MG63 (cell line): ENCODE data around the gene PADI2. TPM values are rescaled to one million over a fixed set of nuclear protein-coding genes. Genes with fewer than 3 reads are reported as not detected.
"Not testable (repeated sequence)": the region's sequence is repeated elsewhere in the genome, so short reads cannot be mapped to it uniquely, and the experiment has no call there.

Experiments
- DNase-seq: peaks from one replicate; pipeline ENCODE4 v3.0.0-alpha.2; 2020
- H3K27me3 ChIP-seq: fragments of 250-450 bp; sonication (Bioruptor Pico); 2 replicates; pipeline ENCODE4 v1.5.1; 2020; ENCODE audit warnings: mild to moderate bottlenecking, moderate library complexity
- H3K36me3 ChIP-seq: fragments of 250-450 bp; sonication (Bioruptor Pico); 2 replicates; pipeline ENCODE4 v1.5.1; 2020; ENCODE audit warnings: mild to moderate bottlenecking, moderate library complexity
- H3K4me3 ChIP-seq: fragments of 250-450 bp; sonication (Bioruptor Pico); 2 replicates; pipeline ENCODE4 v1.5.1; 2020; ENCODE audit warnings: mild to moderate bottlenecking, moderate library complexity
- H3K9me3 ChIP-seq: fragments of 250-450 bp; sonication (Bioruptor Pico); 2 replicates; pipeline ENCODE4 v1.5.1; 2020; ENCODE audit warnings: mild to moderate bottlenecking, moderate library complexity
- total RNA-seq: library from RNA; depleted of rRNA; stranded (reverse); fragments of >200 nt; shearing (Covaris generic); gene quantifications from 2 replicates; pipeline ENCODE4 v1.2.3, GENCODE V29; 2014; ENCODE audit warnings: low replicate concordance

PADI2 gene
- total RNA-seq, 1 experiment from 2014 or later: not detected

DNA sequence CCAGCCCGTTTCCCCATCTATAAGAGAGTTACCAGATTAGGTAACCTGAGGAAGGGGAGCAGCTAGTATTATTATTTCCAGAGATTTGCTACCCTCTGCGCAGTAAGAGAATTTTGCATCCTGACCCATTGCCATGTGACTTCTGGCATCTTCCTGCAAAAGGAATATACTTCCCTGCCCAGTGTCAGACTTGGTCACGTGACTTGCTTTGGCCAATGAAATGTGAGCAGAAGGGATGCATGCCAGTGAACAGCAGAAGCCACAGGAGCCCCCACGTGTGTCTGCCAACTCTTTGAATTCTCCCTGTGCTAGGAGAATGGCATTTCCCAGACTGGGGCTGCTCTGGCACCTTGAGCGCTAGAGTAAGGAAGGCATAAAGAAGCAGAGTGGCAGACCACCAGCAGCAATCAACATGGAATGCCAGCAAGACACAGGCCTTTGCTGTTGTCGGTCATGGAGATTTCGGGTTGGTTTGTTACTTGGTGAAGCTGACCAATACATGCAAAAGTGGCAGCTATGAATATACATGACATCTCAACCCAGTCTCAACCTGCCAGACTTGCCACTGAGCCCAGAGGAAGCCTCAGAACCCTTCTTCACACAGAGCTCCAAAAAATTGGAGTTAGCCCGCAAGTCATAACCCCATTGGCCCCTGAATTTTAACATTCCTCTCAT, 39.0 kb downstream of the PADI2 start:
- Histone ChIP-seq H3K27me3 (no peaks in the 10 kb centered on the region), H3K4me3 (no peak overlapping the region), H3K9me3 (no peaks in the 10 kb centered on the region), H3K36me3 (no peaks in the 10 kb centered on the region)
- no peak for DNase-seq

DNA sequence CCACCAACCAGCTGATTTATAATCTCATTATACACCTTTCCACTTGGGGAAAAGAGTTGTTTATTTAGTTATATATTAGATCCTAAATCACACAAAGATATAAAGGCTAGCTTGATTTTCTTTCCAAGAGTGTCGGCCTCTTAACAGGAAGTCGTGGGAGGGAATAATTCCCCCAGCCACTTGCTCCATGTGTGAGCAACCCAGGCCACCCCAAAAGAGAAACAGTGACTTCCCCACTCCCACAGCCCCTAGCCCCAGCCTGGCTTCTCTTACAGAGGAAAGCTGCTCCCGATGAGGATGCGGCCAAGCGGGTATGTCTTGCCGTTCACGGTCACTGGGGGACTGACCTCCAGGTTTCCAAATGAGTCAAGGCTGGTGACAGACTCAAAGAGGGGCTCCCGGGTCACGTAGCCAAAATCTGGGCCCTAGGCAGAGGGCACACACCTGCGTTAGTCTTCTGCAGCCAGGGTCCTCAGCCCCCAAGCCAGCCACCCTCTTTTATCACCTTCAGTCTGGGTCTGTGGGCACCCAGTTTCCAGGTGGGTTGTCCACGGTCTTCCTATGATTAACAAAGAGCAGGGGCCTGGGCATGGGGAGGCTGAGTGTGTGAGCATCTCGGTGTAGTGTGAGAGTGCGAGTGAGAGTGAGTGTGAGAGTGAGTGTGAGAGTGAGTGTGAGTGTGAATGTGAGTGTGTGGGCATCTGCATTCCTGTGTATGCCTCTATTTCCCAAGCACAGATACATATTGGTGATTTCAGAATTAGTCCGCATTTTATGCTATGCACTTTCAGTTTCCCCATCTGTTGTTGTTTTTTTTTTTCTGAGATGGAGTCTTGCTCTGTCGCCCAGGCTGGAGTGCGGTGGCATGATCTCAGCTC, 40.0 kb downstream of the PADI2 start:
- Histone ChIP-seq H3K27me3 (no peaks in the 10 kb centered on the region), H3K9me3 (no peaks in the 10 kb centered on the region), H3K4me3 (no peak overlapping the region), H3K36me3 (no peaks in the 10 kb centered on the region)
- DNase-seq: no peak

DNA sequence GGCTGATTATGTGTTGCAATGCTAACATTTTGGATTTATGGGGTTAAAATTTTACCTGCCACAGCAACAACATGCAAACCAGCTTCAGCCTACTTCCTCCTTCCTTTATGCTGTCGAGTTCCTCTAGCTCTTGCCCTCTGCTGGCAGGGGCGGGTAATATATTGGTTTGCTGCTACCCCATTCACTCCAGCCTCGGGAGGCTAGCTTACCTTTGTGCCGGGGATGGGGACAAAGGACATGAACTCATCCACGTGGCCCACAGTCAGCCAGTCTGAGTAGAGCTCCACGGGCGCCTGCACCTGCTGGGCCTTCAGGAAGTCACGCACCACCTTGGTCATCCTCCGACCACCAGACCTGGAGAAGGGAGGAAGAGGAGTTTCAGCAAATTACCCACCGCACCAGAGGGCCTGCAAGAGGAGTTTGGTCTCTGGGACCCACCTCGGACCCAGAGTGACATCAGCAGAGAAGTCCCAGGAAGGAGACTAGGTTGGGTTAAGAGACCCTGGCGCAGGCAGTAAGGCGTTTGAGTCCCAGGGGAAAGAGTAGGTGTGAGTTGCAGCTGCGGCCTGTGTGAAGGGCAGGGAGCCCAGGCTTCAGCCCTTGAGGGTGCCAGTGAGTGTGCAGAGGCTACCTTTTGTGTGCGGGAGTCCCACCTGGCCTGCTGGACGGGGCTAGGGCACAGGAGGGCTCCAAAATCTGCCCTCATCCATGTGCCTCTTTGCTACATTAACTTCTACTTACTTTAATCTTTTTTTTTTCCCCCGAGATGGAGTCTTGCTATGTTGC, 43.6 kb downstream of the PADI2 start:
- H3K9me3 ChIP-seq: no peaks in the 10 kb centered on the region
- DNase-seq: no peak

DNA sequence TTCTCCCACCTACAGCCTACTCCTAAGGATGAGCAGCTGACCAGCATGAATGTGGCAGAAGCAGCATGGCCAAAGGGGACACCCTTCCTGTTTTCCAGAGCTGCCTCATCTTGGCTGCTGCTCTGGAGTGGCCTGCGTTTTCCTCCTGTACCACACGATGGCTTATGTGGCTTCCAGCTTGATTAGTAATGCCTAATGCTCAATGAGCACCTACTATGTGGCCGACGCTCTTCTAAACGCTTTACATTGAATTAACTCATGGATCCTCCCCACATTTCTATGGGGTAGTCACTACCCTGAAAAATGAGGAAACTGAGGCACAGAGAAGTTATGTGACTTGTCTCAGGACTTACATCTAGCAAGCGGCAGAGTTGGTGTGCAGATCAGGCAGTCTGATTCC, 47.5 kb downstream of the PADI2 start:
- H3K9me3 ChIP-seq: no peaks in the 10 kb centered on the region
- no peak overlapping the region for H3K4me3 ChIP-seq
- H3K36me3 ChIP-seq: no peaks in the 10 kb centered on the region
- DNase-seq: no peak
- no peaks in the 10 kb centered on the region for H3K27me3 ChIP-seq

More for the DNA sequence above, 43.6 kb downstream of the PADI2 start:
- H3K4me3 ChIP-seq: no peak overlapping the region
- H3K27me3 ChIP-seq: no peaks in the 10 kb centered on the region
- no peaks in the 10 kb centered on the region for H3K36me3 ChIP-seq

DNA sequence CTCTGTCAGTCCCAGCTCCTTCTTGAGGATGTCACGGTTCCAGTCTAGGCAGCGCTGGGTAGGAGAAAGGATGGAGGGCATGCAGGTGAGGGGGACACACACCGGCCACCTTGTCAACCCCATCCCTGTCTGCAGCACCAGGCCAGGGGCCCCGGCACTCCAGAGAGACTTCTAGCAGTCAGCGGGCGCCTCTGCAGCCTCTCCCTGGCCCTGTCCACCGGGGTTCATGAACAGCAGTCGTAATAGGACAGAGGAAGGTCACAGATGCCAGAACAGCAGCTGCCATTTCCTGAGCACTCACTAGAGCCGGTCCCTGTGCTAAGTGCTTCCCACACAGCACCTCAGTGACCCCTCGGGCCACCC, 49.1 kb downstream of the PADI2 start:
- Histone ChIP-seq H3K4me3 (no peak overlapping the region), H3K36me3 (no peaks in the 10 kb centered on the region), H3K27me3 (no peaks in the 10 kb centered on the region), H3K9me3 (peaks cover 2% of the 10 kb centered on the region)
- no peak for DNase-seq

DNA sequence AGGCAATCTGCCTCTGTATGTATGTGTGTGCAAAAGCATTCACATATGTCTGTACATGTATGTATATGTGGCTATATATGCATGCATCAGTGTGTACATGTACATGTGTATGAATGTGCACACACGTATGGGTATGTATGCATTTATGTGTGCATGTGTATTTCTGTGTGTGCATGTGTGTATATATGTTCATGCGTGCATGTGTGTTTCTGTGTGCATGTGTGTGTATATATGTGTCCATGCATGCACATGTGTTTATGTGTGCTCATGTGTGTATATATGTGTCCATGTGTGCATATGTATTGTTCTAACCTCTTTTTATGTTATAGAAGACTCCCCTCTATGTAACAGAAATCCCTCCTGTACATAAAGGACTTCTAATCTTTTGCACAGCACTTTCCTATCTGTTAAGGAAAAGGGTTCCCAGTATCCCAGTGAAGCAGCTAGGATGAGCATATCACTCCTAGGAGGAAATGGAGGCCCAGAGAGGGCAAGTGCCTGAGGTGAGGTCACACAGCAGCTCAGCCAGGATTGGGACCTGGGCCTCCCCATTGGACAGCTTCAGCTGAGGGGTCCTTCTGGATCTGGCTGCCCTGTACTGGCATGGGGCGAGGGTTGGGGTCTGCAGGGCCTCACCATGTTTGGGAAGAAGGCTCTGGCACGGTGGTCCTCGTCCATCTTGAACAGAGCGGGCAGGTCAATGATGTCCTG, 49.6 kb downstream of the PADI2 start:
- Histone ChIP-seq H3K4me3 (no peak overlapping the region), H3K9me3 (peaks cover 6% of the 10 kb centered on the region), H3K36me3 (no peaks in the 10 kb centered on the region), H3K27me3 (no peaks in the 10 kb centered on the region)
- DNase-seq: no peak

DNA sequence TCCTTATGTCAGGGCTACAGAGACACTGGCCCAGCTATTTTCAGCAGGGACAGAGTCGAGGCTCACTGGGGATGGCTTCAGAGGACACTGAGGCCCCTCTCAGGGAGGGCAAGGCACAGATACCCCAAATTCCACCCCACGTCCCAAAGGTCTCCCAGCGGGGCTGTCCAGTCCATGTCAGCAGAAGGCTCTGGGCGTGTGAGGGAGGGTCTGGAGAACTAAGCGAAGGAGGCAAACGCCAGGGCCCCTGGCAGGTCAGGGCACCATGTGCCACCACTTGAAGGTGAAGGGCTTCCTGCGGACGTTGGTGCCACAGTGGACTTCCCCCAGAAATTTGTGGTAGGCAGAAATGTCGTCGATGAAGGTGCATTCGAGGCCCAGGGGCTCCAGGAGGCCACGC, 50.5 kb downstream of the PADI2 start:
- Histone ChIP-seq H3K27me3 (no peaks in the 10 kb centered on the region), H3K36me3 (no peaks in the 10 kb centered on the region), H3K4me3 (no peak overlapping the region), H3K9me3 (peaks cover 6% of the 10 kb centered on the region)
- DNase-seq: no peak

DNA sequence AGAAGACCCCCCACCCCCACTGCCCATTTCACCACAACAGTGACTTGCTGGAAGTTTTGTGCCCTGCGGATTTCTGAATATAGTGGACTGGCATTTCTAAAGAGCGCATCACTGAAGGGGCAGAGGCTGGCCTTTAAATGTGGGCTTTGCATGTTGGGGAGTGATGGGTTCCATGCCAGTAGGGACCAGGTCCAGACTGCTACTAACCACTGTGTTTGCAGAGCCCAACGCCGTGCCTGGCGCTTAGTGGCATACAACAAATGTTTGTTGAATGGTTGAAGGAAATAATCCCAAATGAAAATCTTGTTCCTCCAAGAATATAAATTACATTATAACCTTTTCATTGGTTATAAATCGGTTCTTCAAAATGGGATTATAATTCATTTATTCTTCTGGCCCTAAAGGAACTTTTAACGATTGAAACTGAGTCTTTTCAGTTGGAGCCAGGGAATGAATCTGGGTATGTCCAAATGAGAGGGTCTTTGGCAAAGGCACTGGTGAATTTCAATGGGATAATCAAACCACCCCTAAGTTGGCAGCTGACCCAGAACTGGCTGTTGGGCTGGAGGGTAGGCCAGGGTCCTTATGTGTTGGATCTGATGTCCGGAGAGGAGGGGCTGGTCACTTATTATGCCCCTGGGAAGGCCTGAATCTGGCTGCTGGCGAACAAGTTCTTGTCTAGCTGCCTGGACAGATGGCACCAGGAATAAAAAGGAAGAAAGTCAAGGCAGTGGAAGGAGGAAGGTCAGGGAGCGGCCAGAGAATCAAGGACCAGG, 51.6 kb downstream of the PADI2 start:
- Histone ChIP-seq H3K27me3 (no peaks in the 10 kb centered on the region), H3K4me3 (no peak overlapping the region), H3K36me3 (no peaks in the 10 kb centered on the region), H3K9me3 (peaks cover 6% of the 10 kb centered on the region)
- DNase-seq: no peak

DNA sequence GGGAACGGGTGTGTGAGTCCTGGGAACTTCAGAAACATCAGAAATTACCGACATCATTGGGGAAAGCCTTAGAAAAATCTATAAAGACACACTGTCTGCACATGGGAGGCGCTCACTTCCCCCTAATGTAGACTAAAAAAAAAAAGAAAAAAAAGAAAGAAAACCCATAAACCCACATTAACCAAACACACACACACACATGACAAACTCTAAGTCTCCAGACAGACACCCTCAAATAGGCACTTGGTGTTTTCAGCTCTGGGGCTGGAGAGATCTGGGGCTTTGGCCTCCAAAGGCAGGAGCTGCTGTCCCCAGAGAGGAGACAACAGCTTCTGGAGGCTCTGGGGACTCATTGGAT, 52.2 kb downstream of the PADI2 start:
- H3K36me3 ChIP-seq: no peaks in the 10 kb centered on the region
- no peak overlapping the region for H3K4me3 ChIP-seq

DNA sequence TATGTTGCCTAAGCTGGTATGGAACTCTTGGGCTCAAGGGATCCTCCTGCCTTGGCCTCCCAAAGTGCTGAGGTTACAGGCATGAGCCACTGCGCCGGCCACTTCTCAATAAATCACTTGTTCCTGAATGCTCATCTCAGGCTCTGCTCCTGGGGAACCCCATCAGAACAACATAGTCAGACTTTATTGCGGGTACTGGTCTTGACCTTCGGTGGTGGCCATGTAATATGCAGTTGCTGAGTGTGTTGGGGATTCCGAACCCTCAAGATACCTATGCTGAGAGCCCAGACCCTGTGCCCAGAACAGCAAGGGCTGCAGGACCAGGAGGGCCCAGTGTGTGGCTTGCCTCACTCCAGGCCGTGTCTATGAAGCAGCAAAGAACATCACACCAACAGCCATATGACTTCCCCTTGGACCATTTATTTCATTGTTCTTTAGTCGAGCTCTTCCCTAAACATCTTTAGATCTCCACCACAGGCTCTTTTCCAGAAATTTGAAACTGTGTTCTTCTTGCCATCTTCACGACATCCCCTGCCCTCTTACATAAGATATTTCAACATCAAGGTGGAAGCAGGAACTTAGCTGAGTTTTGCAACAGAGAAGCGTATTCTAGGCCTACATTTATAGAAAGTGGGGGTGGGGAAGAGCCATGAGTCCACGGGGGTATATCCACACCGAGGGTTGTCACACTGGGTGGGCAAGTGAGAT, 52.7 kb downstream of the PADI2 start:
- no peak for DNase-seq
- Histone ChIP-seq H3K27me3 (no peaks in the 10 kb centered on the region), H3K4me3 (no peak overlapping the region), H3K36me3 (no peaks in the 10 kb centered on the region), H3K9me3 (peaks cover 6% of the 10 kb centered on the region)

More for the DNA sequence above, 52.2 kb downstream of the PADI2 start:
- H3K27me3 ChIP-seq: no peaks in the 10 kb centered on the region
- DNase-seq: no peak
- peaks cover 6% of the 10 kb centered on the region for H3K9me3 ChIP-seq

DNA sequence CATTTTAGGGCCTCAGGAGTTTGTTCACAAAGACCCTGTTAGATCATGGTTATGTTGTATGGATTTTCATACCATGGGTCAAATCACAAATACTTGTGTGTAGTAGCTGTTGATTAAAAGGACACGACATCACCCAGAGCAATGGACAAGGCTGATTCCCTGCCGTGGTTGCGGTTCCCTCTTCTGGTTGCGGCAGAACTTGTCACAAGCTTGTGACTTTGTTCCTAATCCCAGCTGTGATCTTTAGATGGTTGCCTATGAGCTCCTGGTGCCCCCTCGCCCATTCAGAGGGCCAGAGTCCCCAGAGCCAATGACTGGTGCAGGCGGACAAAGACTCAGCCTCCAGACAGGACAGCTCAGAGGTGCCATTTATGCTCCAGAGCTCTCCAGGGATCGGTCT, 53.6 kb downstream of the PADI2 start:
- no peaks in the 10 kb centered on the region for H3K36me3 ChIP-seq
- no peaks in the 10 kb centered on the region for H3K27me3 ChIP-seq
- no peak overlapping the region for H3K4me3 ChIP-seq
- H3K9me3 ChIP-seq: peaks cover 6% of the 10 kb centered on the region
- DNase-seq: no peak

DNA sequence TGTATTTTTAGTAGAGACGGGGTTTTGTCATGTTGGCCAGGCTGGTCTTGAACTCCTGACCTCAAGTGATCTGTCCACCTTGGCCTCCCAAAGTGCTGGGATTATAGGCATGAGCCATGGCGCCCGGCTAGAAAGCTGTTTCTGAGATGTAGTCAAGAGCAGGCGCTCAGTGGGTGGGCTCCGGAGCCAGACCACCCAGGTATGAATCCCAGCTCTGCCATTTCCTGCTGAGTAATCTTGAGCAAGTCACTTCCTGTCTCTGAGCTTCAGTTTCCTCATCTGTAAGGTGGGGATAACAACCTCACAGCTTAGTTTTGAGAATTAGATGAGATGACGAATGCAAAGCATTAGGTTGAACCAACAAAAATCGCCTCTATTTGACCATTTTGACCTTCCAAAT, 56.5 kb downstream of the PADI2 start:
- not testable (repeated sequence) for DNase-seq

DNA sequence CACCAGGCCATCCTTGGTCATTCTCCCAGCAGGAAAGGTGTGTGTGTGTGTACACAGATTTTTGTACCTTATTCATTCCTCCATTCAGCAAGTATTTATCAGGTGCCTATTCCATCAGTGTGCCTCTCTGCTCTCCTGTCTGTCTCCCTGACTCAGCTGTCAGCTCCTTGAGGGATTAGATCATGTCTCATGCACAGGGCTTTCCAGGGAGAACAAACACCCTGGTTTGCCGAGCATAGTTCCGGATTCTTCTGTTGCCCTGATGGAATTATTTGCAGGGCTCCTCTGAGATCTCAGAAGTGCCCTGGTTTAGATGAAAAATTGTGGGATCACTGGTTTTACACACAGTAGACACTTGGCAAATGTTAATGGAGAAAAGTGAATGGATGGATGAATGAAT, 57.4 kb downstream of the PADI2 start:
- H3K36me3 ChIP-seq: no peaks in the 10 kb centered on the region
- peaks cover 6% of the 10 kb centered on the region for H3K9me3 ChIP-seq
- DNase-seq: no peak
- no peak overlapping the region for H3K4me3 ChIP-seq
- no peaks in the 10 kb centered on the region; the same call in 1 of the 2 replicates for H3K27me3 ChIP-seq

More for the DNA sequence above, 56.5 kb downstream of the PADI2 start:
- not testable (repeated sequence) for H3K36me3 ChIP-seq, H3K9me3 ChIP-seq, H3K4me3 ChIP-seq, H3K27me3 ChIP-seq

DNA sequence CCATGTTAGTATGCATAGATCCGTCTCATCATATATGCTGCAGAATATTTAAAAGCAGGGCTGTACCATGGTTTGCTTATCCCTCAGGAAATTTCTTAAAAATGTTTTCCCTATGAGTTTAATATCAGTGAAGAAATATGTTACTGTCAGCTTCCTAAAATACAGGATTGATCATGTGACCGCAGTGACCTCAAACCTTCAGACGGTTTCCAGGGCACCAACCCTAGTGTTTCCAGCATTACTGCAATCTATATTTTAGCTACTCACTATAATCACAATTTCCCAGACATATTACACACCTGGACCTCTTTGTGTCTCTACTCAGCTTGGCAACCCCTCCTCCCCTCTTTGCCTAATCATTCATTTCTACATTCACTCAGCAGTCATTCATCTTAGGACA, 57.8 kb downstream of the PADI2 start:
- Histone ChIP-seq H3K27me3 (no peaks in the 10 kb centered on the region; the same call in 1 of the 2 replicates), H3K9me3 (peaks cover 6% of the 10 kb centered on the region), H3K36me3 (no peaks in the 10 kb centered on the region), H3K4me3 (no peak overlapping the region)
- DNase-seq: no peak

DNA sequence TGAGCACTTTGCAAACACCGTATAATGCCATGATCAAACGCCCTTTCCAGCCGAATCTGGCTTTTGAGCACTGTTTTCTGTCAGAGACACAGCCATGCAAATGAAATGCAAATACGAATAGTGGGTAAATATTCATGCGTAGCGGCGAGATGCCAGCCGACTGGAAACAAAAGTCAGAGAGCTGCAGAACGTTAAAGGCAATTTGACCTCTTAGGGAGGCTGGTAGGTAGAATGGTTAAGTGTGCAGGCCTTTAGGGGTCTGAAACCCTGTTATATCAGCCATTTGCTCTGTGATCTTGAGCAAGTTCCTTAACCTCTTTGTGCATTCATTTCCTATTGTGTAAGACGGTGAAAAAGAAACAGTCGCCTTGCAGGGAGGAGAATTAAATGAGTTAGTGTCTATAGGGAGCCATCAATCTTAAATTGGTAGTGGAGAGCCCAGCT, 58.9 kb downstream of the PADI2 start:
- H3K27me3 ChIP-seq: no peaks in the 10 kb centered on the region; the same call in 1 of the 2 replicates
- H3K4me3 ChIP-seq: no peak overlapping the region
- no peak for DNase-seq
- H3K36me3 ChIP-seq: no peaks in the 10 kb centered on the region
- H3K9me3 ChIP-seq: peaks cover 6% of the 10 kb centered on the region
